Measurements from ENCODE around the gene TTBK2. TPM values are rescaled to one million over a fixed set of nuclear protein-coding genes. Genes with fewer than 3 reads are reported as not detected.

Gene TTBK2
- total RNA-seq, 1 experiment from 2014 or later, result 18.6 TPM

GRCh38 chr15:42691308-42691707 is 229.3 kb downstream of the TTBK2 start:
- ChIA-PET POLR2A (no interaction called here), CTCF (no interaction called here)
- ATAC-seq (no peak), DNase-seq (ENCODE audit: low spot score) (no peak)
- Mint-ChIP-seq H3K36me3 (peaks cover 2% of the 10 kb centered on the region), H3K27ac (no peak overlapping the region), H3K9me3 (peaks cover 8% of the 10 kb centered on the region), H3K4me1 (no peaks in the 10 kb centered on the region), H3K4me3 (no peak overlapping the region), H3K27me3 (ENCODE audit: low read depth) (no peaks in the 10 kb centered on the region)
- TF ChIP-seq ZBTB21 (CRISPR knock-in tag; IDR thresholded peaks at IDR 0.05; ENCODE audit: borderline replicate concordance), result no peak
- TF ChIP-seq FOXP4 (CRISPR knock-in tag; IDR thresholded peaks at IDR 0.05), result no peak
- no peak for TF ChIP-seq ZNF281 (CRISPR knock-in tag; IDR thresholded peaks at IDR 0.05)
- TF ChIP-seq ZNF232 (CRISPR knock-in tag; IDR thresholded peaks at IDR 0.05), result no peak
- no peak for TF ChIP-seq ATF1 (CRISPR knock-in tag; IDR thresholded peaks at IDR 0.05)
- no peak for TF ChIP-seq STAT6 (CRISPR knock-in tag; conservative IDR thresholded peaks at IDR 0.05; ENCODE audit: low read depth)
- no peak for TF ChIP-seq ZNF219 (CRISPR knock-in tag; IDR thresholded peaks at IDR 0.05; ENCODE audit: borderline replicate concordance)
- TF ChIP-seq GTF2I (CRISPR knock-in tag; conservative IDR thresholded peaks at IDR 0.05), result no peak
- TF ChIP-seq TP53 (CRISPR knock-in tag; IDR thresholded peaks at IDR 0.05), result no peak
- TF ChIP-seq ZNF532 (CRISPR knock-in tag; IDR thresholded peaks at IDR 0.05; ENCODE audit: borderline replicate concordance), result no peak
- TF ChIP-seq SMAD3 (CRISPR knock-in tag; IDR thresholded peaks at IDR 0.05; ENCODE audit: borderline replicate concordance), result no peak
- no peak for TF ChIP-seq USF2 (CRISPR knock-in tag; IDR thresholded peaks at IDR 0.05)
- TF ChIP-seq TEAD1 (CRISPR knock-in tag; IDR thresholded peaks at IDR 0.05), result no peak
- no peak for TF ChIP-seq PRDM15 (CRISPR knock-in tag; IDR thresholded peaks at IDR 0.05)
- no peak for TF ChIP-seq TEAD4 (CRISPR knock-in tag; IDR thresholded peaks at IDR 0.05)
- no peak for TF ChIP-seq FOXK1 (CRISPR knock-in tag; IDR thresholded peaks at IDR 0.05)

Data from WTC11 (cell line).